GM23338 (cell line): ENCODE measurements around the gene CLNK. TPM values are rescaled to one million over a fixed set of nuclear protein-coding genes. Genes with fewer than 3 reads are reported as not detected.
A peak's percentile ranks its signal among the peaks of the same experiment; 100 is the strongest.

Experiments used
- ATAC-seq: fragments of 200-7000 bp; cut with Tn5 transposase; 3 replicates; pipeline ENCODE4 v1.9.1; 2020
- DNase-seq: peaks from one replicate; pipeline ENCODE4 v3.0.0-alpha.2; 2015; ENCODE audit warnings: low spot score
- H2AFZ ChIP-seq: fragments of 200-600 bp; sonication (generic); 2 replicates; pipeline ENCODE4 v1.8.0; 2016; ENCODE audit warnings: antibody characterized with exemption, mild to moderate bottlenecking, moderate library complexity
- H3F3A ChIP-seq: fragments of 200-600 bp; sonication (generic); replicated peaks from 2 replicates; pipeline ENCODE4 v1.8.0; 2017; ENCODE audit warnings: antibody characterized with exemption, mixed run types, low read depth
- H3K27ac ChIP-seq: fragments of 200-600 bp; sonication (generic); 2 replicates; pipeline ENCODE4 v1.6.1; 2016; ENCODE audit warnings: low read depth
- H3K27me3 ChIP-seq: fragments of 200-600 bp; sonication (generic); 2 replicates; pipeline ENCODE4 v1.8.0; 2016; ENCODE audit warnings: mild to moderate bottlenecking, mixed run types, moderate library complexity; ENCODE audit not compliant: insufficient read depth
- H3K36me3 ChIP-seq: fragments of 200-600 bp; sonication (generic); 2 replicates; pipeline ENCODE4 v1.8.0; 2016; ENCODE audit warnings: mild to moderate bottlenecking; ENCODE audit not compliant: insufficient read depth
- H3K4me1 ChIP-seq: fragments of 200-600 bp; sonication (generic); 2 replicates; pipeline ENCODE4 v1.8.0; 2016; ENCODE audit warnings: mild to moderate bottlenecking, moderate library complexity; ENCODE audit not compliant: insufficient read depth
- H3K4me2 ChIP-seq: fragments of 200-600 bp; sonication (generic); 2 replicates; pipeline ENCODE4 v1.7.1; 2017; ENCODE audit warnings: mixed run types
- H3K4me3 ChIP-seq: fragments of 200-600 bp; sonication (generic); 2 replicates; pipeline ENCODE4 v1.6.1; 2016; ENCODE audit warnings: mixed run types
- H3K79me2 ChIP-seq: fragments of 200-600 bp; sonication (generic); replicated peaks from 2 replicates; pipeline ENCODE4 v1.8.0; 2017; ENCODE audit warnings: mild to moderate bottlenecking; ENCODE audit not compliant: insufficient read depth
- H3K9me2 ChIP-seq: fragments of 200-600 bp; sonication (generic); 2 replicates; pipeline ENCODE4 v1.8.0; 2017; ENCODE audit not compliant: insufficient read depth
- H4K20me1 ChIP-seq: fragments of 200-600 bp; sonication (generic); replicated peaks from 2 replicates; pipeline ENCODE4 v1.8.0; 2017; ENCODE audit warnings: mild to moderate bottlenecking; ENCODE audit not compliant: insufficient read depth
- H3K27ac Mint-ChIP-seq: 2 replicates; pipeline ENCODE4 v1.8.0; 2020; ENCODE audit warnings: inconsistent platforms, mild to moderate bottlenecking, moderate library complexity, mixed read lengths
- H3K27me3 Mint-ChIP-seq: 3 replicates; pipeline ENCODE4 v1.8.0; 2022; ENCODE audit warnings: low read depth, mild to moderate bottlenecking, moderate library complexity, mixed read lengths, inconsistent platforms; ENCODE audit not compliant: insufficient read depth, poor library complexity
- H3K36me3 Mint-ChIP-seq: 3 replicates; pipeline ENCODE4 v1.8.0; 2021; ENCODE audit warnings: low read depth, mild to moderate bottlenecking, inconsistent platforms, moderate library complexity, mixed read lengths
- H3K4me1 Mint-ChIP-seq: 3 replicates; pipeline ENCODE4 v1.8.0; 2020; ENCODE audit warnings: mild to moderate bottlenecking, inconsistent platforms, mixed read lengths
- H3K4me3 Mint-ChIP-seq: 3 replicates; pipeline ENCODE4 v1.8.0; 2021; ENCODE audit warnings: moderate library complexity, mild to moderate bottlenecking, inconsistent platforms, mixed read lengths
- H3K9me3 Mint-ChIP-seq: 3 replicates; pipeline ENCODE4 v1.8.0; 2020; ENCODE audit warnings: moderate library complexity, mild to moderate bottlenecking, inconsistent platforms, mixed read lengths
- CTCF ChIP-seq, 2 experiments: fragments of 200-600 bp in 1 of 2; sonication (generic) in 1 of 2; conservative IDR thresholded peaks; 2 replicates each; pipeline versions ENCODE4 v1.5.1 to v1.6.1; 2016 to 2017; ENCODE audit warnings: antibody characterized with exemption in 2 of 2, low read depth in 2 of 2, mild to moderate bottlenecking in 2 of 2, moderate library complexity in 1 of 2
- EZH2phosphoT487 ChIP-seq: fragments of 200-600 bp; sonication (generic); IDR thresholded peaks from one replicate; pipeline ENCODE4 v1.8.1; 2018; ENCODE audit warnings: antibody characterized with exemption; ENCODE audit not compliant: unreplicated experiment
- NANOG ChIP-seq: IDR thresholded peaks from 2 replicates; pipeline ENCODE4 v1.6.1; 2016; ENCODE audit warnings: antibody characterized with exemption, borderline replicate concordance
- POLR2AphosphoS5 ChIP-seq: IDR thresholded peaks from 2 replicates; pipeline ENCODE4 v1.6.1; 2016; ENCODE audit warnings: antibody characterized with exemption, low read depth
- REST ChIP-seq: IDR thresholded peaks from one replicate; pipeline ENCODE4 v1.6.1; 2018; ENCODE audit warnings: antibody characterized with exemption; ENCODE audit not compliant: unreplicated experiment
- polyA plus RNA-seq: library from polyadenylated mRNA; unstranded; fragments of >200 nt; fragmentation: Nextera tagmentation; extraction: Ambion mirVana; gene quantifications from 2 replicates; pipeline ENCODE4 v1.2.1, GENCODE V29; 2016
- total RNA-seq: library from RNA; depleted of rRNA; stranded (reverse); fragments of >200 nt; shearing (Covaris generic); gene quantifications from 2 replicates; pipeline ENCODE4 v1.2.3, GENCODE V29; 2014
- TF ChIP-seq, protein P1 (sequence below): IDR thresholded peaks from 2 replicates; pipeline ENCODE4 v1.6.1; 2016; ENCODE audit warnings: antibody characterized with exemption

CLNK gene
- total and polyA plus RNA-seq, 2 experiments from 2014 or later: not detected

DNA sequence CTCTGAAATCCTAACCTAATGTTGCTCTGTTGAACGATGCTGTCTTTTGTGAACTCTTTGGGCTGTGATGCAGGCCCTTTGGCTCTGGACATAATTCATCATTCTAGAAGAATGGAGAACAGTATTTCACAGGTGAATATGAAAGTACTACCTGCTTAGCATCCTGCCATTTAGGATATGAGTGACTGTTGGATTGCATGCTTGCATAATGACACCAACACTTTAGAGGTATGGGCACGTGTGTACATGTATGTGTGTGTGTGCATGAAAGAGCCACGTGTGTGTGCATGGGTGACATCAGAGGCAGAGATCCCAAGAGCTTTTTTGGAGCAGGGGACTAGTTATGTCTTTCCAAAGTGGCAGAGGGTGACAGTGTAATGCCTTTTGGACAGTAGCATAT lies 157.1 kb downstream of the CLNK start:
- Mint-ChIP-seq H3K9me3 (no peaks in the 10 kb centered on the region), H3K4me1 (peaks cover 7% of the 10 kb centered on the region; the same call in 2 of the 3 replicates)

DNA sequence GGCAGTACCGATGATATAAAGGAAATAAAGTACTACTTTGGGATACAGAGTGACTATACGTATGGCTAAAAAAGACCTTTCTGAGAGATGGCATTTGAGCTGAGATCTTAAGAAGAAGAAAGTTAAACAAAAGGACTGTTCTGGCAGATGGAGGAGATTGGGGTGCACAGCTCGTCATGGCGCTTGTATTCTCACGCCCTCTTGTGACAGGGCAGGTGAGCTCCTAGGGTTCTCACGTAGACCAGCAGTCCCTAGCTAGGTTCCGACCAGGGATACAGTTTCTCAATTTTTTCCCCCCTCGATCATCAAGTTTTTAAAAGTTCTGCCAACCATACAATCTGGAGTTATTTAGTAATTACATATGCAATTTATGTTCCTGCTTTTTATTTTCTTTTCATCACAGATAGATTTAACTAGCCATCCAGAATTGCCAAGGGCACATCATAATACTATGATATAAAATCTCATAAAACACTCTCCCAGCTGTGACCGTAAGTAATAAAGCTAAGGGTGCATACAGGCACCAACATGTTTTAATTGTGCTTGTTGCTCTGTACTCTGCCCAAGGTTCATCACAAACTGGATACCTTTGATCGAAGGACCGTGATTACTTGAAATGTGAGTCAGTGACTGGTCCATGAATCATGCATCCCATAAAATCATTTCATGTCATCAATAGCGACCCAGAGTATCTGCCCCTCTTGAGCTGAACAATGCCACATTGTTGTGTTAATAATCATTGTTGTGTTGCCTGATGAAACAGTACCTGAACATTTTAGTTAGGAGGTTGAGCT lies 157.9 kb downstream of the CLNK start:
- H3K9me2 ChIP-seq: peaks cover 3% of the 10 kb centered on the region; the same call in 1 of the 2 replicates
- Mint-ChIP-seq H3K4me1 (peaks cover 7% of the 10 kb centered on the region; the same call in 2 of the 3 replicates), H3K27ac (no peak overlapping the region), H3K36me3 (no peaks in the 10 kb centered on the region), H3K27me3 (peaks cover 2% of the 10 kb centered on the region), H3K9me3 (no peaks in the 10 kb centered on the region), H3K4me3 (no peak overlapping the region)
- peak; percentile 51 to 85 for TF ChIP-seq CTCF (conservative IDR thresholded peaks at IDR 0.05; ENCODE audit: low read depth in 2 of 2)
- no peak for TF ChIP-seq REST
- no peak overlapping the region for H3K4me3 ChIP-seq
- DNase-seq (peak; percentile 59), ATAC-seq (peak; percentile 90)
- no peaks in the 10 kb centered on the region for H4K20me1 ChIP-seq
- H3K27ac ChIP-seq: no peak overlapping the region
- H3K36me3 ChIP-seq: no peaks in the 10 kb centered on the region
- no peak overlapping the region for H2AFZ ChIP-seq
- no peaks in the 10 kb centered on the region for H3K79me2 ChIP-seq
- H3K4me2 ChIP-seq: no peak overlapping the region
- H3K4me1 ChIP-seq: no peaks in the 10 kb centered on the region
- H3K27me3 ChIP-seq: no peaks in the 10 kb centered on the region
- no peaks in the 10 kb centered on the region for H3F3A ChIP-seq

More for the DNA sequence above, 157.1 kb downstream of the CLNK start:
- no peaks in the 10 kb centered on the region for H3F3A ChIP-seq
- no peak overlapping the region for H2AFZ ChIP-seq
- no peak overlapping the region for H3K4me2 ChIP-seq
- H3K9me2 ChIP-seq: peaks cover 3% of the 10 kb centered on the region; the same call in 1 of the 2 replicates
- no peaks in the 10 kb centered on the region for H3K4me1 ChIP-seq
- H3K27ac ChIP-seq: no peak overlapping the region
- Mint-ChIP-seq H3K4me3 (no peak overlapping the region), H3K27ac (no peak overlapping the region), H3K27me3 (peaks cover 2% of the 10 kb centered on the region), H3K36me3 (no peaks in the 10 kb centered on the region)
- H3K27me3 ChIP-seq: no peaks in the 10 kb centered on the region
- H3K36me3 ChIP-seq: no peaks in the 10 kb centered on the region
- H3K4me3 ChIP-seq: no peak overlapping the region
- DNase-seq (no peak), ATAC-seq (no peak)
- H4K20me1 ChIP-seq: no peaks in the 10 kb centered on the region
- H3K79me2 ChIP-seq: no peaks in the 10 kb centered on the region
- TF ChIP-seq CTCF (conservative IDR thresholded peaks at IDR 0.05; ENCODE audit: low read depth in 2 of 2) (no peak), EZH2phosphoT487 (no peak), NANOG (no peak), POLR2AphosphoS5 (no peak)
- TF ChIP-seq, protein P1, sequence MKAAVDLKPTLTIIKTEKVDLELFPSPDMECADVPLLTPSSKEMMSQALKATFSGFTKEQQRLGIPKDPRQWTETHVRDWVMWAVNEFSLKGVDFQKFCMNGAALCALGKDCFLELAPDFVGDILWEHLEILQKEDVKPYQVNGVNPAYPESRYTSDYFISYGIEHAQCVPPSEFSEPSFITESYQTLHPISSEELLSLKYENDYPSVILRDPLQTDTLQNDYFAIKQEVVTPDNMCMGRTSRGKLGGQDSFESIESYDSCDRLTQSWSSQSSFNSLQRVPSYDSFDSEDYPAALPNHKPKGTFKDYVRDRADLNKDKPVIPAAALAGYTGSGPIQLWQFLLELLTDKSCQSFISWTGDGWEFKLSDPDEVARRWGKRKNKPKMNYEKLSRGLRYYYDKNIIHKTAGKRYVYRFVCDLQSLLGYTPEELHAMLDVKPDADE: no peak
